NCI-H82 (cell line): ENCODE data around the gene BRF1.
A peak's percentile ranks its signal among the peaks of the same experiment; 100 is the strongest.

Experiments
- DNase-seq: peaks from one replicate; lab custom pipeline; 2025; lab: John Stamatoyannopoulos, UW

BRF1 gene

GRCh38 chr14:105210266-105211025 lies 90.4 kb downstream of the BRF1 start:
- no peak for DNase-seq

GRCh38 chr14:105209646-105210045 lies 91.2 kb downstream of the BRF1 start:
- DNase-seq: no peak

GRCh38 chr14:105209091-105209490 lies 91.7 kb downstream of the BRF1 start:
- DNase-seq: no peak

- DNase-seq: no peak
These were observed 92.1 kb downstream of the BRF1 start for GRCh38 chr14:105208738-105209075.

GRCh38 chr14:105207996-105208737 lies 92.6 kb downstream of the BRF1 start:
- no peak for DNase-seq

GRCh38 chr14:105207460-105207901 lies 93.3 kb downstream of the BRF1 start:
- peak; percentile 27 for DNase-seq

GRCh38 chr14:105206873-105207272 lies 93.9 kb downstream of the BRF1 start:
- DNase-seq: no peak

- peak; percentile 44 for DNase-seq
These were observed 95.1 kb downstream of the BRF1 start for GRCh38 chr14:105205673-105206208.

GRCh38 chr14:105204931-105205672 lies 95.7 kb downstream of the BRF1 start:
- no peak for DNase-seq

- DNase-seq: no peak
These were observed 96.4 kb downstream of the BRF1 start for GRCh38 chr14:105204206-105204930.

- DNase-seq: no peak
These were observed 97.1 kb downstream of the BRF1 start for GRCh38 chr14:105203701-105204100.

- peak; percentile 68 for DNase-seq
These were observed 97.7 kb downstream of the BRF1 start for GRCh38 chr14:105203057-105203531.

- DNase-seq: no peak
These were observed 98.8 kb downstream of the BRF1 start for GRCh38 chr14:105201925-105202513.

- peak; percentile 17 for DNase-seq
These were observed 99.5 kb downstream of the BRF1 start for GRCh38 chr14:105201156-105201924.

GRCh38 chr14:105200641-105201040 lies 100.2 kb downstream of the BRF1 start:
- DNase-seq: no peak

- peak; percentile 19 for DNase-seq
These were observed 100.7 kb downstream of the BRF1 start for GRCh38 chr14:105200074-105200473.

GRCh38 chr14:105199093-105199492 lies 101.7 kb downstream of the BRF1 start:
- no peak for DNase-seq

GRCh38 chr14:105198588-105198987 lies 102.2 kb downstream of the BRF1 start:
- DNase-seq: no peak

GRCh38 chr14:105197211-105197641 lies 103.6 kb downstream of the BRF1 start:
- DNase-seq: no peak

- no peak for DNase-seq
These were observed 104.4 kb downstream of the BRF1 start for GRCh38 chr14:105196265-105196960.
